ENCODE results near the gene CCL1. TPM values are rescaled to one million over a fixed set of nuclear protein-coding genes. Genes with fewer than 3 reads are reported as not detected.

Gene CCL1, protein sequence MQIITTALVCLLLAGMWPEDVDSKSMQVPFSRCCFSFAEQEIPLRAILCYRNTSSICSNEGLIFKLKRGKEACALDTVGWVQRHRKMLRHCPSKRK
- not detected for total RNA-seq

GRCh38 chr17:34363183-34363661, at the start of gene CCL1:
TSS of gene CCL1 (minus strand) at chr17:34363233. CDS start at chr17:34363161, 72 bp downstream.
- intact Hi-C loops (cut with DNase I): no loop called here
- DNase-seq (ENCODE audit: low spot score) (no peak), ATAC-seq (no peak)

GRCh38 chr17:34412534-34412933, 49.5 kb upstream of the CCL1 start:
- intact Hi-C loops (cut with DNase I): no loop called here
- no peak for DNase-seq (ENCODE audit: low spot score)
- no peak for ATAC-seq

DNA sequence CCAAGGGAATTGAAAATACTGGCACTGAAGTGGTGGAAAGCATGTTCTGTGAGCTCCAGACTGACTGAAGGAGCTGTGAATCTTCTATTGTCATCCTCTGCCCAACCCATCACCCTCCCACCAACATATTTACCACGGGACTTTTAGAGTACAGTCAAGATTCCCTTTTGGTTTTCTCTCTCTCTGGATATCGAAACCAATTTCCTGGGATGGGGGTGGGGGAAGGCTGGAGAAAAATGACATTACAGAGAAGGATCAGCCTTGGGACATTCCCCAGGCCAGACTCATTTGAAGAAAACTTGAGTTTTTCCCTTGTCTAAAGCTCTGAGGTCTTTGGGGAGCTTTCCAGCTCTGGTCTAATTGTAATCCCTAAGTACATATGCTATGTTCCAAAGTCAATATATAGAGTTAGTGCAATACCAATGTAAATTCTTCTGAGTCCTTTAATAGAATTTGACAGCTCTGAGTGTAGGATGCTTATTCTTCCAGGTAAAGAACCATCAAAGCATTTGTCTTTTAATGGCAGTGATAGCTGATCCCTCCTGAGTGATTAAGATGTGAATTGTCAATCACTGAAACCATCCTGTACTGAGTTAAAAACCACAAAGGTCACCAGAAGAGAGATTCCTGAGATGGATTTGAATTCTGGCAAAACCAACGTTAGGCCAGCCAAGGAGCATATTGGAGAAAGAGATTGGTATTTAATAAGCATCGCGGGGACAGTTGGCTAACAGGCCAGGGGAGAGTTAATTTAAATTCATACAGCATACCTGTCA, 48.8 kb upstream of the CCL1 start:
- no peak for ATAC-seq
- intact Hi-C loops (cut with DNase I): no loop called here
- DNase-seq (ENCODE audit: low spot score): no peak

DNA sequence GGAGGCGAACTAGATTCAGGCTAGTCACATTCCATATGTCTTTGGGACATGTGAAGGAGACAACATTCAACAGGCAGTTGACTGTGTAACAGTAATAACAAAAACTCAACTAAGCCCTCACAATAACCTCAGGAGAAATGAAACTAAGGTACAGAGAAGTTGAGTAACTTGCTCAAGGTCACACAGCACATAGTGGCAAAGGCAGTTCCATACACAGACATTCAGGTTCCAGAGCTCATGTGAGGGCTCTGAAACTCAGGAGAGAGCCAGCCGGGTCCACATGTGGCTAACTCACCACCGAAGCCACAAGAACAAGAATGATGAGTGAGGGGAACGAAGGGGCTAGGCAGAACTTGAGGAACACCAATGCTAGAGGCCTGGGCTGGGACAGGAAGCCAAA, 46.3 kb upstream of the CCL1 start:
- intact Hi-C loops (cut with DNase I): no loop called here
- DNase-seq (ENCODE audit: low spot score): no peak
- ATAC-seq: no peak

- ATAC-seq: no peak
- no peak for DNase-seq (ENCODE audit: low spot score)
- intact Hi-C loops (cut with DNase I): no loop called here
Observed at GRCh38 chr17:34408439-34408838, 45.4 kb upstream of the CCL1 start.

DNA sequence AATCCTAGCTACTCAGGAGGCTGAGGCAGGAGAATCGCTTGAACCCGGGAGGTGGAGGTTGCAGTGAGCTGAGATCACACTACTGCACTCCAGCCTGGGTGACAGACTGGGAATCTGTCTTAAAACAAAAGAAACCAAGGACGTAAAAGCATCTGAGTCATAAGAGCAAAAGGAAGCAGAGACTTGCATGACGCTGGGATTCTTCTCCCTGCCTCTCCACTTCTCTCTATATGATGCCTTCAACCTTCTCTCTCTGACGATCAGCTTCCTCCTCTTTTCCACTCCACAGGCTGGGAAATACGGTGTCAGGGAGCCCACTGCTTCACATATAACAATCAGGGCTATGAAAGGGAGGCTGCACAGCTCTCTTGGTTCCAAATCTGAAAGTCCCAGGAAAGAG, 43.2 kb upstream of the CCL1 start:
- no peak for ATAC-seq
- DNase-seq (ENCODE audit: low spot score): no peak
- intact Hi-C loops (cut with DNase I): no loop called here

DNA sequence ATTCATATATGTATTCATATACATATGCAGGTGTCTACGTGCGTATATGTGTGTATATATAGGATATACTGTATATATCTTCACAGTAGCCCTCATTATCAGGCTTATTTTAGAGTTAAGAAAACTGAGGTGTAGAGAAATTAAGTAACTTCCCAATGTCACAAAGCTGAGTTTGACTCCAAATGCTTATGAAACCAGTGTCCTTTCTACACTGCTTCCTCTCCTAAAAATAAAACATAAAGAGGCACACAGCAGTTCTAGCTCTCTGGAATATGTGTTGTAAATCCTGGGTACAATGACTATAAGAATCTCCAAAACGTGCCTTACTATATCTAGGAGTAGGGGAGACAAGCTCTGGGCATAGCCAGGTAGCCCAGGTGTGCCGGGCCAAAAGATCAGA, 40.0 kb upstream of the CCL1 start:
- intact Hi-C loops (cut with DNase I): no loop called here
- no peak for ATAC-seq
- DNase-seq (ENCODE audit: low spot score): no peak

DNA sequence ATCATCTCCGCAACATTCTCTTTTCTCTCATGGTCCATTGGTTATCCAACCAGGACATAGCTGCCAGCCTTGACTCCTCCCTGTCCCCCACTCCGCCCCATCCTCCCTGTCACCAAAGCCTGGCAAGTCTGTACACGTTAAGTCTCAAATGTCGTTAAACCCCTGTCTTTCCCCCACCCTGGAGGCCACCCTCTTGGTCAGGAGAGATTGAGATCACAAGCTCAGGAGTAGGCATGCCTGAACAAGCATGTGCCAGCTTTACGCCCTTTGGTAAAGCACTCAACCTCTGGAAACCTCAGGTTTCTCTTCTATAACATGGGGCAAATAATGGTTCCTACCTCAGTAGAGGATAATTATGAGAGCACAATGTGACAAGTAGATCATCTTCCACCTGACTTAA, 38.1 kb upstream of the CCL1 start:
- intact Hi-C loops (cut with DNase I): no loop called here
- no peak for DNase-seq (ENCODE audit: low spot score)
- no peak for ATAC-seq

DNA sequence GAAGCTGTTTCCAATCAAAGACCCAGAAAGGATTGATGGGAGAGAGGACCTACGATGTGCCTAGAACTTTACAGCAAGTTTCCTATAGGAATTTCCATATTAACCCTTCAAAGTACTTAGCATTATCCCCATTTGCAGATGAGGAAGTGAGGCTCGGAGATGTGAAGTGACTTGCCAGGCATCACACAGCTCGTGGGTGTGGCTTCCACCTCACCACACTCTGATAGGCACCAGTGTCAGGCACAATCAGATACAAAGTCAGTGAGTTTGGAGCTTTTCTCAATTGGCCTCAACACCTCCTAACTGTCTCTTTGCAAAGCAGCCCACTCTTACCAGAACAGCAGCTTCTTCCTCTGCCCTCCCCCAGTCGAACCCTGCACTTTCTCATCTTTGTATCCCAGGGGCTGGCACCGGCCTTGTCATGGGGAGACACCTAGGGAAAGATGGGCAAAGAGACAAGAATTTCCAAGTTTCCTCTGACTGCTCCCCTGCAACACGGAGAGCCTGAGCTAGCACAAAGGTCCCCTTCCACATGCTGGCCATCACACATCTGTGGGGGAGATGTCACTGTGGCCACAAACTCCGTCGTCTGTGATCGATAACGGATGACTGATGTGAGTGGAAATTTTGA, 37.4 kb upstream of the CCL1 start:
- ATAC-seq (no peak), DNase-seq (ENCODE audit: low spot score) (no peak)
- intact Hi-C loops (cut with DNase I): no loop called here

- intact Hi-C loops (cut with DNase I): no loop called here
- no peak for ATAC-seq
- DNase-seq (ENCODE audit: low spot score): no peak
Observed at GRCh38 chr17:34399725-34400124, 36.7 kb upstream of the CCL1 start.

GRCh38 chr17:34398990-34399389, 36.0 kb upstream of the CCL1 start:
- intact Hi-C loops (cut with DNase I): no loop called here
- DNase-seq (ENCODE audit: low spot score): no peak
- peak; percentile 39 for ATAC-seq

DNA sequence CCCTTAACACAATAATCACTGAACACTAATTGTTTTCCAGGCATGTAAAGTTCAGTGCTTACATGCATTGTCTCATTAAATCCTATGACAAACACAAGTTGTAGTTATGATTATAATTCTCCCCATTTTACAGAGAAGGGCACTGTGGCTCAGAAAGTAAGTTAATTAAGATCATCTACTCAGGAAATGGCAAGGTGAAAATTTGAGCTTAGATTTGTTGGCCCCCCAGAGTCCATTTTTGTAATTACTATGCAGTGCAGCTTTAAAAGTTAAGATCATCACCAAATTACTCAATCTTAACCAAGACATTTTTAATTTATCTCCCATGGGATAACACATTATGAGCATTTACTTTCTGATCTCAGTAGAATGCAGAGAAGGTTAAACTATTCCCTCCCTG, 34.2 kb upstream of the CCL1 start:
- DNase-seq (ENCODE audit: low spot score): no peak
- ATAC-seq: no peak
- intact Hi-C loops (cut with DNase I): no loop called here

- no peak for DNase-seq (ENCODE audit: low spot score)
- intact Hi-C loops (cut with DNase I): no loop called here
- no peak for ATAC-seq
Observed at GRCh38 chr17:34393401-34393800, 30.4 kb upstream of the CCL1 start.

GRCh38 chr17:34391241-34391640, 28.2 kb upstream of the CCL1 start:
- ATAC-seq: no peak
- intact Hi-C loops (cut with DNase I): no loop called here
- DNase-seq (ENCODE audit: low spot score): no peak

DNA sequence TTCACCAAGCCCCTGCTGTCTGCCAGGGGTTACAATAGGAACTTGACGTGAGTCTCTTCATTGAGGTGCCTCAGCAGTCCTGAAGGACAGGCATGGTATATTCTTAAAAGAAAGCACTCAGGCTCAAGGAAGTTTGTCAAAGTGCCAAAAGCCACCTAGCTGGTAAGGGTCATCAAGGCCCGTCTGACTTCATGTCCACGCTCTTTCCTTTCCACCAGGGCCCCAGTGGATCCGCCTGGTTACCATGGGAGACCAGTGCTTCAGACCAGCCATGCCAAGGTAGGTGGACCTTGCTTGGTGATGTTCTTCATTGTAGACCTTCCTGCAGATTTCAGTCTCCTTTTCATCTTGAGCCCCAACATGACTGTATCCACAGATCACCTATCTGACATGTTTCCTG, 27.6 kb upstream of the CCL1 start:
- intact Hi-C loops (cut with DNase I): no loop called here
- no peak for ATAC-seq
- no peak for DNase-seq (ENCODE audit: low spot score)

DNA sequence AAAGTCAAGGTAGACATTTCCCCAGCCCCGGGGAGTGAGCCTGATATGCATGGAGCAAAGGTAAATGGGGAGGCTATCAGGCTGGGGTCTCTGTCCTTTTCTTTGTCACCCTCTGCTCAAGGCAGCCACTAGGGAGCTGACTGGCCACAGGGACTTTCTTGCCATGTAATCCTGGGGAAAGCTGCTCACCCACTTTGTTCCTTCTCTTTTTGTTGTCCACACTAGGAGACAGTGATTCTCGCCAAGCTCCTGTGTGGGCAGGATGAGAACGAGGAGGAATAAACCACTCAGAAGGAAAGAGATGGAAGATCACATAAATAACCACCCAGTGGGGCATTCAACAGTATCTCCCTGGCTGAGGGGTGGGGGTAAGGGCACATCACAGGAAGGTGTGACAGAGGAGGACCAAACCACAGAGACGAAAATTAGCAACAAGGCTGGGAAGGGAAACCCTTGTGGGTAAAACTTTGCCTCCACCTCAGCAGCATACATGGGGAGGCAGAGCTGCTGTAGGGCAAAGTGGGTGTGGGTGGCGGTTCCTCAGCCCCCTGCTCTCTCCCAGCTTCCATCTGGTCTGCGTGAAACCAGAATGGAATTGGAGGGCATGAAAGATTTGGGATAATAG, 26.2 kb upstream of the CCL1 start:
- no peak for DNase-seq (ENCODE audit: low spot score)
- intact Hi-C loops (cut with DNase I): no loop called here
- ATAC-seq: no peak

DNA sequence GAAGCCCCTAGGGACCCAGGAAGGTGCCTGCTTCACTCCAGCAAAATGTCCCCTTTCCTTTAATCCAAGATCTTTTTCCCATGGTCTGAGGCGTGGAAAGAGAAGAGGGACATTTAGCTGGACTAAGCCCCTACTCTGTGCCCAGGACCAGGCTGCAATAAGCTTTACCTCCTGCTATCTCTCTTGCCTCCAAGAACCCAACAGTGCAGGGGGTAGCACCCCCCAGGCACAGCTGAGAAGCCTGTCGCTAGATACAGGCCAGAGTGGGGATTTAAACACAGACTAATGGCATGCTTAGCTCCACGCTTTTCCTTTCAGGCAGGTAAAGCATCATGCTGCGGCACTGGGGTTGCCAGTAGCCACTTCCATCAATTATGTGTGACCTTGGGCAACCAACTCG, 24.5 kb upstream of the CCL1 start:
- DNase-seq (ENCODE audit: low spot score) (no peak), ATAC-seq (peak; percentile 13)
- intact Hi-C loops (cut with DNase I): no loop called here

DNA sequence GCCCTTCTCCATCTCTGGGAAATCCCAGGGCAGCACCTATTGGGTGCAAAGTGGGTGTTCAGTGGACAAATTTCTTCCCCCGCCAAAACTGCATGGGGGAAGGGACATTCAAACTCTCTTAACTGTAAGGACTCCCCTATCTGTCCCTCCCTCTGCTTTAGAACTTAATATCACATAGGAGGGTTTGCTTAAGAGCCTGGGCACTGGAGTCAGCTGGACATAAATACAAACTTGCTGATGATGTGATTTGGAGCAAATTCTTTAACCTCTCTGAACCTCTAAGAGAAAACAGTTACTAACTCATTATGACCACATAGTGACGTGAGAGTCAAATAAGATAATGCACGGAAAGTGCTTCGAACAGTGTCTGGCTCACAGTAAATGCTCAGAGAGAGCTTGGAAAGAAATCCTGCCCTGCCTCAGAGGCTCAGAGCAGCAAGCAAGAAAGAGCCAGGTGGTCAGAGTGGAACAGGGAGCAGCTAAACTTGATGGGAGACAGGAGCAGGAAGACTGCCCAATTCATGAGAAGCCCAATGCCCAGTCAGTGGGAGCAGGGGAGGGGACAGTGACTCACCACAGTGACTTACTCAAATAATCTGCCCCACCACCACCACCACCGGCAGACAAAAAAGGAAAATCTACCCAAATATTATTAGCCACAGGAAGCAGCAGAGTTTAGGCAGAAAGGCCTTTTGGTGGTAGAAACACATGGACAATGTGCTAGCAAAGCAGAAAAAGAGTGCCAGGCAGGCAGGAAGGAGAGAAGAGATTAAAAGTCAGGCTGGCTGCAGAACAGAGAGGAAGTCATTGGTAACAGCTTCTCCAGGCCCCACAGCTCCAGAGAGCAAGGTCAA, 23.9 kb upstream of the CCL1 start:
- intact Hi-C loops (cut with DNase I): no loop called here
- DNase-seq (ENCODE audit: low spot score) (no peak), ATAC-seq (peak; percentile 57)

DNA sequence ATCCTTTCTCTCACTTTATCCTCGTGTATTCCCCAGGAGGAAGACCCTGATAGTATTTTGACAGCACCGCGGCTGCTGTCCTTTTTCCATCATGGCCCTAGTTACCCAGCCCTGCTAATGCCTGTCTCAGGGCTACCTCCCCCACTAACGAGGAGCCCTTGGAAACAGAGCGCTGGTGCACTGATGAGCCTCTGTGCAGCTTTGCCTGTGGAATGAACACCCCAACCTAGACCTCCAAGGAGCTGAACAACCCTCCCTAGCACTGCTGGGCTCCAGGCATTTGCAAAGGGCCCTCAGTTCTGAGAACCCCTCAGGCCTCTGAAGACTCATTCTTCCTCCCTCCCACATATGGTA, 23.3 kb upstream of the CCL1 start:
- no peak for ATAC-seq
- intact Hi-C loops (cut with DNase I): no loop called here
- no peak for DNase-seq (ENCODE audit: low spot score)

Measured in sciatic nerve (tissue), 2 donors.